NCI-H82 treated with DMSO at 0.1 percent for 48 hours (cell line): Measurements from ENCODE around the gene HEATR9.
"Not testable (repeated sequence)": the region's sequence is repeated elsewhere in the genome, so short reads cannot be mapped to it uniquely, and the experiment has no call there.

Experiments used
- DNase-seq: peaks from one replicate; lab custom pipeline; 2025; ENCODE audit not compliant: unreplicated experiment; lab: John Stamatoyannopoulos, UW

HEATR9 gene, protein sequence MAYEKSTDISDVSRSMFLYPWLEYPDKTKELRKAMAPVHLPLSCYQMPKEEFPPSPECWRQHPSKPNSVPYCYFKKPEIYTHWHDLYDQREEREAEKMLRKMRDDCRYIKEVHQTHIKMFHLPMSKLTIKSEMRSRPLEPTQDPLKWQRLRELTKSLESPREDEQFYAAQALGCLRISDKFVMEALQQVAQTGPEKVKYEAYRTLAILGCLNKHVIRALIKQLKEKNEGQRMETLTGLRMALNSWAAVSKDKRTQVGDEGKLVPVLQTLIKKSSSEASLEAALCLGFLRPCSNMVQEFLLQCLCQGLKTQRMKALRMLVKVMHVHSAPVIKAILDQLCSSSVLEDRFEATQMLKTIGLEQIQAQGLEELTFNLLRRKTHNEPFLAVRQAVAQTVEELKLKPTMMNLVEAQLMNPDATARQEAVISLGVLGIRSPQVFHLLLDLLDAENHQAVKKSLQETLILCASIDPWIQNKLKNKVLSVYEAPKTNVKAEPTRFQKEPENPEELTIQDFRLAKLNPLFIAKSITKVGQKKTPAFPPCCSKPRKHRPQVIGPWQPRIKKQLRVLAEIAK

DNA sequence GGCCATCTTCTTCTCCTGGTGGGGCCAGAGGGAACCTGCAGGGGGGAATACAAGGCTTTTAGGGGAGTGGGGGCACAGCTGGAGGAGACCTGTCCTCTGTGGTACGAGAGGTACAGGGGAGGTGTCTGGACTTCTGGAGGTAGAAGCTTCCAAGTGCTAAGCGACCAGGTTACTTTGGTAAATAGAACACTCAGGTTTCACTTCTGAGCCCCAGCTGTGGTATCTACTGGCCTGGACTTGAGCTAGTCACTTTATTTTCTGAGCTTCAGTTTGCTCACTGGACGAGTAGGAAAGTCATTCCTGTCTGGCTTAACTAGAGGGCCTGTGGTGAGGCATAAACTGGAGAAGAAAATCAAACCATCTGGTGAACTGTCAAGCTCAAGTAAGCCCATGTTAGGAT, at the start of gene HEATR9:
Gene HEATR9 (minus strand): TSS at position 155 of the 400 bp plus-strand sequence. CDS start 149 bp downstream, at position 6.
- no peak for DNase-seq

DNA sequence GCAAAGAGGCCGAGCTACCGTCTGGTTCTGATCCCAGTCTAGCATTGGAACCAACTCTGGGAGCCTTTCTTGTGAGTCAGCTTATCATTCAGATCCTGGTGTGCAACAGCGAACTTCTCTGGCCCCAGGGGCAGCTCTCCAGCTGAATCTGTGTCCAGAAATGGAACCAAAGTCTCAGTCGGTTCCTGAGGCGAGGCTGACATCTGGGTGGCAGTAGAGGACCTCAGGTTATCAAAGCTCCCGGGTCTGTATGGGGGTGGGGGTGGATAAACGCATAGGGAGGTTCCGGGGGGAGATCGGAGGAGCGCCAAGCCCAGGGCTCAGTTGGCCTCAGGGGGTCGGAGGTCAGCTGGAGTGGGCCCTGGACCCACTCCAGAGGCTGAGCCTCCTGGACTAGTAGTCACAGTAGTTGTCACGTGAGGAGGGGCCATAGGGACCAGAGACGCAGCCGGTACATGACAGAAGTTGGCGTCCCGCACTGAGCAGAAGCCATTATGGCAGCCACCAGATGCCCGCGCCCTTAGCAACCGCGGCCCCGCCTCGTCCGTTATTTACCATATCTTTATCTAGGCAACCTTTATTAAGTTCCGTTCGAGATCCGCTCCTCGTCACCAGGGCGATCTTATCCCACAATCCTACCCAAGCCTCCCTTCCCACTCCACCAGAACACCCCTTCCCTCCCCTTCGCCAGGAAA, 49.0 kb upstream of the HEATR9 start:
- no peak for DNase-seq

DNA sequence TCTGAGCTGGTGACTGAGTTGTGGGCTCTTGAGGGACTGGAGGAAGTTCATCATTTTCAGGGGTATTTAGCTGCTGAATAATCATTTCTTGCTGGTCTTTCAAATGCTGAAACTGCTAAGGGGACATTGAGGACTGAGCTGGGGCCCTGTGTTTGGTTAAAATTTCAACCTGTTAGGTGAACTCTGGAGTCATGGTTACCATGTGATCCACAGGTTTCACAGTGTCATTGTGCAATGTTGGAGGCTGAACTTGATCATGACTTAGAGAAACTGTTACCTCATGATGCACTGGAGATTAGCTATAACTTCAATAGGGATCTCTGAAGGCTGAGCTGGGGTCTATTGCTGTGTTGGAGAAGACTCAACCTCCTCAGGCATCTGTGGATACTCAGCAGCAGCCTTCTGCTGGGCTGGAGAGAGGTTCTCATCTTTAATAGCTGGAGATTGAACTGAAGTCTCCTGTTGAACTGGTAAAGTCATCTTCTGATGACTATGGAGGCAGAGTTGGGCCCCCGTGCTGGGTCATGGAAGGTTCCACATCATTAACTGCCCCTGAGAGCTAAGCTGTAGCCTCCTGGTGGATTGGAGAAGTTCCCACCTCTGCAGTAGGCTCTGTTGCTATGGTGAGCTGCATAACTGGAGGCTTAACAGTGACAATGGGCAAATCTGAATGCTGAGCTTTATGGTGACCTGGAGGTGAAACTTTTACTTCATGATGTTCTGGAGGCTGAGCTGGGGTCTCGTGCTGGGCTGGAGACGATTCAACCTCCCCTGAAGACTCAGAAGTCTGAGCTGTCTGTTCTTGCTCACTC, 46.7 kb upstream of the HEATR9 start:
- DNase-seq: no peak

DNA sequence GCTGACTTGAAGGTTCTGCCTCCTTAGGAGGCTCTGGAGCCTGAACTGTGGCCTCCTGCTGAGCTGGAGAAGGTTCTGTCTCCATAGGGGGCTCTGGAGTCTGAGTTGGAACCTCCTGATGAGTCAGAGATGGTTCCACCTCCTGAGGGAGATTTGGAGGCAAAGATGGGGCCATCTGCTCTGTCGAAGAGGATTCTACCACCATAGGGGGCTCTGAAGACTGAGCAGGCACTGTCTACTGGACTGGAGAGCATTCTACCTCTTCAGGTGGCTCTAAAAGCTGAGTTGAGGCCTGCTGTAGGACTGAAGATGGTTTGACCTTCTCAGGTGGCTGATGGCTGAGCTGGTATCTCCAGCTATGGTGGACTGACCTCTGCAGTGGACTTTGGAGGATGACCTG, 45.7 kb upstream of the HEATR9 start:
- DNase-seq: no peak

DNA sequence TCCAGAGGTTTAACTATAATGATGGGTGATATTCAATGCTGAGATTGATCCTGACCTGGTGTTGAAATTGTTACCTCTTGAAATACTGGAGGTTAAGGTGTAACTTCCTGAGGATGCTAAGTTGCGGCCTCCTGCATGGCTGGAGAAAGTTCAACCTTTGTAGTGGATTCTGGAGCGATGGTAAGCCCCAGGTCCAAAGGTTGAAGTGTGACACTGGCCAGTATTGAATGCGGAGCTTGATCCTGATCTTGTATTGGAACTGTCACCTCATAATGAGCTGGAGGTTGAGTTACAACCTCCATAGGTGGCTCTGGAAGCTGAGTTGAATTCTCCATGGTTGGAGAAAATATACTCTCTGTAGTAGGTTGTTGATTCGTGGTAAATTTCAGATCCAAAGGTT, 44.9 kb upstream of the HEATR9 start:
- DNase-seq: no peak

DNA sequence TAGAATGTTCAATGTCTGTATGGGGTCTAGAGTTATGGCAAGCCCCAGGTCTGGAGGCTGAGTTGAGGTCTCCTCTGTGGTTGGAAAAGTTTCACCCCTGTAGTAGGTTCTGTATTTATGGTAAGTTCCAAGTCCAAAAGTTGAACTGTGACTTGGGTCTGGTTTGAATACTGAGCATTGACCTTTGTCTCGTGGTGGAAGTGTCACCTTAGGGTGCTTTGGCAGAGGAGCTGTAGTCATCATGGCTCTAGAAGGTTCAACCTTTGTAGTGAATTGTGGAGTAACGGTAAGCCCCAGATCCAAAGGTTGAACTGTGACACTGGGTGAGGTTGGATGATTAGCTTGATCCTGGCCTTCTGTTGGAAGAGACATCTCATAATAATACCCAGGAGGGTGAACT, 44.3 kb upstream of the HEATR9 start:
- no peak for DNase-seq

DNA sequence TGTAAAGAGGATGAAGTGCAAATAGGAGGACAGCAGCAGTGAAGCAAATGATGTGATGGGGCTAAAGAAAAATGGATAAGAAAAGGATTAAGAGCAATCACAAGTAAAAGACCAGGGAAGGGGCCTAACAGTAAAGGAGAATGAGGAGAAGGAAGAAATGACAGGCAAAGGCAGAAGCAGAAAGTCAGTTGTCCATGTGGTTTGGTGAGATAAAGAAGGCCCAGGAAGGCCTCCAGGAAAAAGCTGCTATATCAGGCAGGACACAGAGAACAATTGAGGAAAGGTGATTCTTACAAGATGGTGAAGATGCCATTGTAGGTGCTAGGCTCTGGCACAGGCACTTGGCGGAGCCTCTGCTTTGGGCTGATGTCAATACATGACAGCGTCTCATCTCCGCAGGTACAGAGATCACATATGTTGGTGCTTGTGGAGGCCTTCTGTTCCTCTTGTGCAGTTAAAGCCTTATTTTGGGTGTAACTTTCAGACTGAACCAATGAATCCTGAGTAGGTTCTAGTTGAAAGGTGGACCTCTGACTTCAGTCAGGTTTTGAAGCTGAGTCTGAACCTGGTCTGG, 43.7 kb upstream of the HEATR9 start:
- no peak for DNase-seq

DNA sequence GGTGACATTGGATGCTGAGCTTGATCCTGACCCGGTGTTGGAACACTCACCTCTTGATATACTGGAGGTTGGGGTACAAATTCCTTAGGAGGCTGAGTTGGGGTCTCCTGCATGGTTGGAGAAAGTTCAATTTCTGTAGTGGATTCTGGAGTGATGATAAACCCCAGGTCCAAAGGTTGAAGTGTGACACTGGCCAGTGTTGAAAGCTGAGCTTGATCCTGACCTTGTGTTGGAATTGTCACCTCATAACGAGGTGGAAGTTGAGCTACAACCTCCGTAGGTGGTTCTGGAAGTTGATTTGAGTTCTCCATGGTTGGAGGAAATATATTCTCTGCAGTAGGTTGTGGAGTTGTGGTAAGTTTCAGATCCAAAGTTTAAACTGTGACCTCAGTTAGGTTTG, 40.7 kb upstream of the HEATR9 start:
- DNase-seq: no peak

DNA sequence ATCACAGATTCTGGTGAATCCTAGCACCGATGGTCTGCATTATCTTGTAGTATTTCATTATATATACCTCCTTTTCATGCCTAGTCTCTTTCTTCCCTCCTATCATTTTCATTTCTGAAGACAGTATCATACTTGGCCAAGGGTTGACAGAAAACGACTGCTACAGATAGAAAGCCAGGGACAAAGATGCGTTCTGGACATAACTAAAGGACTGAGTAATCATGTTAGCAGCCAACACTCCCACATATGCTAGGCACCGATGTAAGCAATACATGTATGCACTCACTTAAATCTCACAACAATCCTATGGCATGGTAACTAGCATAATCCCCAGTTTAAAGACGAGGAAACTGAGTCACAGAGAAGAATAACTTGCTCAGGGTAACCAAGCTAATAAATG, 39.0 kb upstream of the HEATR9 start:
- DNase-seq: no peak

DNA sequence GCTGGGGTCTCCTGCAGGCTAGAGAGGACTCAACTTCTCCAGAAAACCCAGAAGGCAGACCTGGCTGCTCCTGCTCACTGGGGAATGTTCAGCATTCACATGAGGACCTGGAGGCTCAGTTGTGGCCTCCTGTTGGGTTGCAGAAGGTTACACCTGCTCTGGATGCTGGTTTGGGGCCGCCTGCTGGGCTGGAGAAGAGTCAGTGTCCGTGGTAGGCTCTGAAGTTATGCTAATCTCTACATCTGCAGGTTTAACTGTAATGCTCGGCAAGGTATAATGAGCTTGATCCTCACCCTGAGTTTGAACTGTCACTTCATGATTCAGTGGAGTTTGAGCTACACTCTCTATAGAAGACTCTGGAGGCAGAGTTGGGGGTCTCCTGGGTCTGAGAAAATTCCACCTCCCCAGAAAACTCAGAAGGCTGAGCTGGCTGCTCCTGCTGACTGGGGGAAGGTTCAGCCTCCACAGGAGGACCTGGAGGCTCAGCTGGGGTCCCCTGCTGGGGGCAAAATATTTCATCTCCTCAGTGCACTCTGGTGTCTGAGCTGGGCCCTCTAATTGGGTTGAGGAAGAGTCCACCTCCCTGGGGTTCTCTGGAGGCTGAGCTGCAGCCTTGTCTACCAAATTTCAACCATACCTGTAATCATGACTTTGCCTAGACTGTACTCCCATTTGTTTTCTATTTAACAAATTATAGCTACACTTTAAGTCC, 38.4 kb upstream of the HEATR9 start:
- no peak for DNase-seq

DNA sequence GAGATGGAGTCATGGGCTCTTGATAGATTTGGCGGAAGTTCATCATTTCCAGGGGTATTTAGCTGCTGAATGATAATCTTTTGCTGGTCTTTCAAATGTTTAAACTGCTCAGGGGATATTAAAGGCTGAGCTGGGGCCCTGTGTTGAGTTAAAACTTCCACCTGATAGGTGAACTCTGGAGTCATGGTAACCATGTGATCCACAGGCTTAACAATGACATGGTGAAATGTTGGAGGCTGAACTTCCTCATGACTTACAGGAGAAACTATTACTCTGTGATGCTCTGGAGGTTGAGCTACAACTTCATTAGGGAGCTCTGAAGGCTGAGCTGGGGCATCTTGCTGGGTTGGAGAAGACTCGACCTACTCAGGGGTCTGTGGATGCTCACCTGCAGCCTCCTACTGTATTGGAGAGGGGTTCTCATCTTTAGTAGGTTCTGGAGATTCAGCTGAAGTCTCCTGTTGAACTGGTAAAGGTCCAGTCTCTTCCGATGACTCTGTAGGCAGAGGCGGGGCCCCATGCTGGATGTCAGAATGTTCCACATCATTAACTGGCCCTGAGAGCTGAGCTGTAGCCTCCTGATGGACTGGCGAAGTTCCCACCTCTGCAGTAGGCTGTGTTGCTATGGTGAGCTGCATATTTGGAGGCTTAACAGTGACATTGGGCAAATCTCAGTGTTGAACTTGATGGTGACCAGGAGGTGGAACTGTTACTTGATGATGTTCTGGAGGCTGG, 37.7 kb upstream of the HEATR9 start:
- DNase-seq: no peak

DNA sequence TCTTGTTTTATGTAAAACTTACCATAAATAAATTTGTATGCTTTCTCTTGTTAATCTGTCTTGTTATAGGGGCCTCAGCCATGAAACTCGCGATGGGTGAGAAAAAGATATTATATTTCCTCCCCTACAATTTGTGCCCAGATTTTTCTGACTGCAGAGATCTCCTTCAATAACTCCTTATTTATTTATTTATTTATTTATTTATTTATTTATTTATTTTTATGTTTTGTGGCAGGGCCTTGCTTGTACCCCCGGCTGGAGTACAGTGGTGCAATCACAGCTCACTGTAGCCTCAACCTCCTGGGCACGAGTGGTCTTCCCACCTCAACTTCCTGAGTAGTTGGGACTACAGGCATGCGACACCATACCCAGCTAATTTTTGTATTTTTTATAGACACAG, 34.8 kb upstream of the HEATR9 start:
- DNase-seq: no peak

DNA sequence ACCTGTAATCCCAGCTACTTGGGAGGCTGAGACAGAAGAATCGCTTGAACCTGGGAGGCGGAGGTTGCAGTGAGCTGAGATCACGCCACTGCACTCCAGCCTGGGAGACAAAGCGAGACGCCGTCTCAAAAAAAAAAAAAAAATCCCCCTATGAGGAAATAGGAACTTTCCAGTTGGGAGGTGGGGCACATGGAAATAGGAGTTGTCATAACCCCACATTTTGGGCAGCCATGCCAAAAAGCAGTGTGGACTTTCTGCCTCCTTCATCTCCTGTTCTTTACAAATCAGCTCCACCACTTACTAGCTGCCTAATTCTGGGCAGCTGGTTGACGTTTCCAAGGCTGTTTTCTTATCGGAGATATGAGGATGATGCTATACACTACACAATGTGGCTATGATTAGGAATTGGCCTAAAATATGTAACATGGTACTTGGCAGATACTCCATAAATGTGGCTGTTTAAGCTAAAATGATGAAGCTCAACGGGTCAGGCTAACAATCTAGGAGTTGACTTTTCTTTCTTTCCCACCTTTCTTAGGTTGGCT, 33.0 kb upstream of the HEATR9 start:
- DNase-seq: no peak

DNA sequence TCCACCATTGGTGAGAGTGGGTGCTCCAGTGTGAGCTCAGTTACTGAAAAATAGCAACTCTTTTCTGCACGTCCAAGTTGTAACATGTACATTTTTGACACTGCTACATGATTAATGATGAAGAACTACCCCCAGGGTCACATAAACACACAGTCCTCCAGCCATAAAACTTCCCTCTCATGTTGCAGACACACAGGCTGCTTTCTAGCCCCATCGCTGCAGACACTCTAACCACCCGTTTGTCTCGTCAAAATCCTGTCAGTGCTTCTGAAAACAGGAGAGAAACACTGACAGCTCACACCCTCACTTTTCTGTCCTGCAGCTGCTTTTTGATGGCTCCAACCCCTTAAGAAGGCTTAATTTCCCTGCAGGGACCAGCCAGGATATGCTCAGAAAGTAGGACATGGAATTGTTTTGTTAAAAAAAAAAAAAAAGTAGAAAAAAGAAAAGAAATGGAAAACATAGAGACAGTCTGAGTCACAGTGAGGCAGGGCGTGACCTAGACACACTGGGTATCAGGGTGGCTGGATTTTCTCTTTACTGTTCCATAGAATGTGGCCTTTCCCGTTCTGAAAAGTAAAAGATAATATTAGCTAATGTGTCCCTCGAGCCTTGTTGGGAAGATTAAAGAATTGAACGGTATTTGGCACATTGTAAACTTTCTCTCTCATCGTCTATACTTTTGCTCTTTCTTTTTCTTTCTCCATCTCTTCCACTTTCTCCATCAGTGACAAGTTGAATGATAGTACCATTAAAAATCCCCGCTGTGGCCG, 32.2 kb upstream of the HEATR9 start:
- no peak for DNase-seq

DNA sequence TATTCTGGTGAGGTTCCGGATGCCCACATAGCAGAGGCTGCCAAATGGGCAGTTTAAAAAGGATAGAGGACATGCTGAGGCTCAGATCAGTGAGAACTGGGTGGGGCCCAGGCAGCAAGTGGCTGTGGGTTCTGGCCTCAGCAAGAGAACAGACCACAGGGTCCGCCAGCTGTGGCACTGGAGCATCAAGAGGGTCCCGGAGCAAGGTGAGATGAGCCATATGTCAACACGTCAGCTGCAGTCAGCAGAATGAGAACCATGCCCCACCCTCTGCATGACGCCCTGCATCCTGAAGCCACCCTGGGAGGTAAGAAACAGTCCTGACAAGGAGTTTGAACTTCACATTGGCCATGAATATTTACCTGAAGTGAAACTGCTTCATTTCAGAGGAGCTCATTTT, 31.6 kb upstream of the HEATR9 start:
- DNase-seq: no peak

DNA sequence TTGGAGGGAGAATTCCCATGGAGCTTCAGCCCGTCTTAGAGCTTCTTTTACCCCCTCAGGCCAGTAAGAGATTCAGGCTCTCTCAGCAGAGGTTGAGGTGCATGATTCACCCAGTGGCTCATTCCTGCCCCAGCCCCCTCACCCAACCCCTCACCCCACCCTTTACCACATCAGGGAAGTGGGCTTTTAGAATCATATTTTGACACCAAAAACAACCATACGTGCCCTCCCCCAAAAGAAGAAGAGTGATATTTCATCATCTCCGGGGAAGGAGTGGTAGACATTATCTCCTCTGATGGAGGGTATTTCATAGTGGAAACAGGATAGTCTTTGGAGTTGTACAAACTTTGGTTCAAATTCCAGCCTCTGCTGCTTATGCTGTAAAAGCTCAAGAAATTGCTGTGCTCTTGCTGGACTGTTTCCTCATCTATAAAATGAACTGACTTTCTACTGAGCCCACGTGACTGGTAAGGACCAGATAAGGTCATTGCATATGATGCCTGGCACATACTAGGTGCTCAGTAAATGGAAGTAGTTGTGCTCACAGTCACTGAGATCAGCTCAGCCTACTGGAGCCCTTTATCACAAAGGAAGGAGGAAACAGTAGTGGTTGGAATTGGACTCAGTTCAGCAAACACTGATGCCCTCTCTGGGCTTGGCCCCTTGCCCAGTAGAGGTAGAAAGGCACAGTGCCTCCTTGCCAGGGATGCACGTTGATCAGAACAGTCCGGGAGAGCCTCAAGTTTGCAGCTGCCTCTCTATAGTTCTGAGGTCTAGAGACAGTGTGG, 29.8 kb upstream of the HEATR9 start:
- DNase-seq: no peak

DNA sequence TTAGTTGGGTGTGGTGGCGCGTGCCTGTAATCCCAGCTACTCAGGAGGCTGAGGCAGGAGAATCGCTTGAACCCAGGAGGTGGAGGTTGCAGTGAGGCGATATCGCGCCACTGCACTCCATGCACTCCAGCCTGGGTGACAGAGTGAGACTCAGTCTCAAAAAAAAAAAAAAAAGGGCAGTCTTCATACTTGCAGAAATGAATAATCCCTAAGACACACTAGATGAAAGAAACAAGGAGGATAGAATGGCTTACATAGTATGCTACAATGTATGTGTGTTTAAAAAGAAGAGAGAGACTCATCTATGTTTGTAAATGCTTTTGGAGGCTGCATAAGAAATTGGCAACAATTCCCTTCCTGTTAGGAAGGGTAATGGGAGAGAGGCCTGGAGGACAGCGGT, 29.1 kb upstream of the HEATR9 start:
- DNase-seq: not testable (repeated sequence)
